ENCODE results near the gene ARHGEF1. TPM values are rescaled to one million over a fixed set of nuclear protein-coding genes. Genes with fewer than 3 reads are reported as not detected.

Gene ARHGEF1
- total and polyA plus RNA-seq, 2 donors (not counting 1 experiment from before 2014, with no cell fraction given): 646 to 886 TPM

DNA sequence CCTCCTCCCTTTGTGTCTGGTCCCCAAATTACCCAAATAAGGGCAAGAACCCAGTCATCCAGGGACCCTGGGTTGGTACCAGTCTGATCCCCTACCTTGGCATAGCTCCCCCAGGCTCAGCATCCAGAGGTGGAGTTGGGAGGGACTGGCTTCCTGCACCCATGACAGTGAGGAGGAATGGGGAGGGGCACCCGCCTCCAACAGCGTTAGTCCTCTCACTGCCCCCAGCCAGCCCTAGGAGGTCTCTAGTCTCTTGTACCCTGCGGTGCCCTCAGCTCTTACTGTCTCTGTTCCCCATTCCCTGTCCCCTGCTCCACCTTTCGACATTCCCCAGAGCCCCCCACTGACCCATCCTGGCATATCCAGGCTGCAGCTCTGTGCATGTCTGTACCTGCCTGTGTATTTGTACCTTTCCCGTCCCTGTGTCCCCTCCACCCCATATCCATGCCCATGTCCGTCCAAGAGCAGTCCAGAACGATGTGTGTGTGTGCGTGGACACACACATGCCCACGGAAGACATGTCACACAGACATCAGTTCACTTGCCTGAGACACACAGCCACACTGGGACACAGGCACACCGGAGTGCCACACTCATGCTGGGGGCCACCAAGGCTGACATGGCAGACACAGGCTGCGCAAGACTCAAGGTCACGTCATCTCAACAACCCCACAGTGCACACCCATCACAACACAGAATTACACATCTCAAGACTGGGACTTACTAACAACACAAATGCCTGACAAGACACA is 27.4 kb downstream of the ARHGEF1 start:
- no peaks in the 10 kb centered on the region for H3K9me3 Mint-ChIP-seq (ENCODE audit: insufficient read depth)
- Histone ChIP-seq H3K27ac (ENCODE audit: low read length in 2 of 2) (no peak overlapping the region), H4K20me1 (ENCODE audit: control insufficient read depth, insufficient read depth, low read length, poor library complexity, severe bottlenecking) (peaks cover 78% of the 10 kb centered on the region), H3K4me2 (replicated peaks; ENCODE audit: low read depth, low read length, poor library complexity, severe bottlenecking) (no peak overlapping the region), H2AFZ (ENCODE audit: insufficient read depth, low read depth, low read length, poor library complexity, severe bottlenecking) (no peak overlapping the region), H3K79me2 (ENCODE audit: control insufficient read depth, insufficient read depth, low read length) (no peaks in the 10 kb centered on the region), H3K4me1 (ENCODE audit: control insufficient read depth in 2 of 2, insufficient read depth in 2 of 2, low read length in 2 of 2) (peaks cover 32 to 37% of the 10 kb centered on the region in 2 donors), H3K36me3 (replicated peaks in 1 of 2; ENCODE audit: control extremely low read depth in 1 of 2, control insufficient read depth in 1 of 2, extremely low read depth in 1 of 2, insufficient read depth in 2 of 2, low read length in 1 of 2) (peaks cover 0 to 19% of the 10 kb centered on the region in 2 experiments), H3K9me3 (ENCODE audit: control extremely low read depth in 1 of 3, control insufficient read depth in 2 of 3, insufficient read depth in 1 of 3, low read length in 2 of 3) (peaks cover 0 to 11% (median 0%) of the 10 kb centered on the region in 3 donors), H3K9ac (ENCODE audit: low read length) (no peak overlapping the region), H3K27me3 (replicated peaks in 1 of 4; ENCODE audit: control extremely low read depth in 1 of 4, control insufficient read depth in 3 of 4, insufficient read depth in 4 of 4, low read length in 3 of 4) (peaks cover 0 to 31% (median 19%) of the 10 kb centered on the region in 4 experiments), H3K4me3 (ENCODE audit: control extremely low read depth in 1 of 5, extremely low read depth in 1 of 5, insufficient read depth in 1 of 5, low read depth in 2 of 5, low read length in 4 of 5) (no peak overlapping the region)
- TF ChIP-seq EZH2 (IDR thresholded peaks at IDR 0.05; ENCODE audit: borderline replicate concordance, insufficient read depth, low read depth, low read length, poor library complexity, severe bottlenecking) (no peak), CTCF (IDR thresholded peaks at IDR 0.05) (no peak)
- WGBS (ENCODE audit: insufficient coverage): 86% methylated on average over 12 of the region's 12 CpGs
- H3K4me3 Mint-ChIP-seq: no peak overlapping the region
- ChIA-PET POLR2A (interaction anchor here (1.0 kb wide), 1 partner anchor 27 kb away, joined by 4 read pairs; no protein-coding TSS in a partner anchor), CTCF (interaction anchor here (1.1 to 2.0 kb wide), 3 partner anchors 21 to 47 kb away, joined by 3 to 7 read pairs (median 4); no protein-coding TSS in a partner anchor)
- H3K27ac Mint-ChIP-seq: peak overlapping the region; percentile 59
- intact Hi-C loops (cut with micrococcal nuclease): no loop called here
- H3K4me1 Mint-ChIP-seq: peaks cover 39% of the 10 kb centered on the region
- peaks cover 18% of the 10 kb centered on the region for H3K27me3 Mint-ChIP-seq
- DNase-seq (no peak), ATAC-seq (ENCODE audit: low read depth) (no peak)
